HepG2 (cell line): ENCODE measurements around the gene ZNF839. TPM values are rescaled to one million over a fixed set of nuclear protein-coding genes. Genes with fewer than 3 reads are reported as not detected.

Source experiments
- ATAC-seq: fragments of 200-7000 bp; cut with Tn5 transposase; 3 replicates; pipeline ENCODE4 v1.9.1; 2020; ENCODE audit warnings: mild to moderate bottlenecking, moderate library complexity
- BruUV-seq: library from RNA; stranded (reverse); fragments of 400-500 nt; replicated peaks from 2 replicates; lab custom pipeline; 2021; lab: Mats Ljungman, UMichigan
- CTCF ChIA-PET: fragments of 300-600 bp; formaldehyde crosslinking; extraction: SDS; loops from one replicate; lab custom pipeline; 2021; ENCODE audit warnings: low total read pairs, inconsistent platforms, low intra/inter-chr PET ratio; lab: Yijun Ruan, JAX
- POLR2A ChIA-PET: fragments of 350-600 bp; sonication (Branson Sonifier 250); formaldehyde crosslinking; loops from one replicate; lab custom pipeline; 2020; ENCODE audit warnings: antibody characterized with exemption, inconsistent platforms; lab: Yijun Ruan, JAX
- DNase-seq: peaks from one replicate; pipeline ENCODE4 v3.0.0-alpha.2; 2015; ENCODE audit warnings: low spot score
- FAIRE-seq: peaks from 3 replicates; lab custom pipeline; 2011; peaks lifted over from hg19 to GRCh38; lab: Jason Lieb, UNC
- H2AFZ ChIP-seq: one replicate; pipeline ENCODE4 v1.6.1; 2011; ENCODE audit warnings: low read length, inconsistent platforms
- H3K27ac ChIP-seq: fragments of 300-600 bp; 3 replicates; pipeline ENCODE4 v1.8.0; 2011; ENCODE audit warnings: mixed run types, mild to moderate bottlenecking, mixed read lengths, low read length, inconsistent platforms; ENCODE audit not compliant: insufficient read depth; ENCODE audit errors: extremely low read length
- H3K27me3 ChIP-seq, 2 experiments: fragments of 200-600 bp in 1 of 2; 2 replicates in 1 of 2; 3 replicates in 1 of 2; pipeline versions ENCODE4 v1.6.0 to v1.8.0; 2011; ENCODE audit warnings: low read length in 2 of 2, mild to moderate bottlenecking in 2 of 2, moderate library complexity in 2 of 2, inconsistent platforms in 1 of 2; ENCODE audit not compliant: insufficient read depth in 2 of 2, control insufficient read depth in 1 of 2
- H3K36me3 ChIP-seq, 2 experiments: fragments of 200-600 bp in 1 of 2; replicated peaks in 1 of 2; 2 replicates in 1 of 2; 3 replicates in 1 of 2; pipeline versions ENCODE4 v1.5.1 to v1.8.0; 2011; ENCODE audit warnings: low read length in 2 of 2, inconsistent platforms in 1 of 2; ENCODE audit not compliant: insufficient read depth in 2 of 2, control insufficient read depth in 1 of 2
- H3K4me1 ChIP-seq: 2 replicates; pipeline ENCODE4 v1.5.1; 2012; ENCODE audit warnings: low read length, inconsistent platforms; ENCODE audit not compliant: insufficient read depth
- H3K4me2 ChIP-seq: 2 replicates; pipeline ENCODE4 v1.6.0; 2011; ENCODE audit warnings: low read depth, low read length, inconsistent platforms
- H3K4me3 ChIP-seq, 3 experiments: fragments of 200-600 bp in 1 of 3; sonication (generic), shearing (Covaris generic) in 1 of 3; replicated peaks in 1 of 3; 2 replicates each; pipeline ENCODE4 v1.5.1; 2011 to 2016; ENCODE audit warnings: low read length in 3 of 3, inconsistent platforms in 2 of 3, low read depth in 2 of 3, mild to moderate bottlenecking in 2 of 3, control low read depth in 1 of 3, mixed read lengths in 1 of 3; ENCODE audit not compliant: insufficient read depth in 1 of 3
- H3K79me2 ChIP-seq: one replicate; pipeline ENCODE4 v1.6.1; 2011; ENCODE audit warnings: low read length, inconsistent platforms; ENCODE audit not compliant: insufficient read depth
- H3K9ac ChIP-seq: 2 replicates; pipeline ENCODE4 v1.6.0; 2011; ENCODE audit warnings: mild to moderate bottlenecking, low read depth, low read length, inconsistent platforms; ENCODE audit not compliant: insufficient read depth
- H3K9me3 ChIP-seq: 2 replicates; pipeline ENCODE4 v1.5.1; 2012; ENCODE audit warnings: mild to moderate bottlenecking, low read length
- H4K20me1 ChIP-seq: 2 replicates; pipeline ENCODE4 v1.6.0; 2011; ENCODE audit warnings: inconsistent platforms, mild to moderate bottlenecking, low read length, moderate library complexity; ENCODE audit not compliant: insufficient read depth
- CBX2 ChIP-seq, 2 experiments: fragments of 200-600 bp in 1 of 2; sonication (generic); formaldehyde crosslinking in 1 of 2; IDR thresholded peaks; 2 replicates each; pipeline versions ENCODE4 v1.7.0 to v1.8.1; 2018 to 2022; ENCODE audit warnings: low read depth in 2 of 2, low read length in 1 of 2, mild to moderate bottlenecking in 1 of 2, missing genetic modification reagents in 1 of 2
- IKZF1 ChIP-seq: fragments of 450-650 bp; IDR thresholded peaks from 2 replicates; pipeline ENCODE4 v1.7.1; 2016
- NKX3-1 ChIP-seq: sonication (generic); formaldehyde crosslinking; IDR thresholded peaks from 2 replicates; pipeline ENCODE4 v1.5.0; 2020; ENCODE audit warnings: missing genetic modification reagents
- RBM39 ChIP-seq: fragments of 200-400 bp; formaldehyde crosslinking; IDR thresholded peaks from one replicate; pipeline ENCODE4 v1.6.1; 2018; ENCODE audit warnings: antibody characterized with exemption, mild to moderate bottlenecking, low read depth, low read length; ENCODE audit not compliant: poor library complexity, severe bottlenecking
- SYNCRIP ChIP-seq: fragments of 200-400 bp; formaldehyde crosslinking; IDR thresholded peaks from 2 replicates; pipeline ENCODE4 v1.6.1; 2018; ENCODE audit warnings: mild to moderate bottlenecking, low read depth, low read length; ENCODE audit not compliant: insufficient read depth
- TOPORS ChIP-seq: sonication (generic); formaldehyde crosslinking; IDR thresholded peaks from 2 replicates; pipeline ENCODE4 v1.8.0; 2023; ENCODE audit warnings: mild to moderate bottlenecking, missing genetic modification reagents
- WIZ ChIP-seq: sonication (generic); formaldehyde crosslinking; IDR thresholded peaks from 2 replicates; pipeline ENCODE4 v1.5.1; 2020; ENCODE audit warnings: mild to moderate bottlenecking, missing genetic modification reagents
- ZFAT ChIP-seq: sonication (generic); formaldehyde crosslinking; conservative IDR thresholded peaks from 2 replicates; pipeline ENCODE4 v1.8.1; 2023; ENCODE audit warnings: missing genetic modification reagents, inconsistent platforms
- ZFYVE20 ChIP-seq: sonication (generic); formaldehyde crosslinking; IDR thresholded peaks from 2 replicates; pipeline ENCODE4 v1.8.0; 2023; ENCODE audit warnings: low read depth, mild to moderate bottlenecking, moderate library complexity, missing genetic modification reagents, borderline replicate concordance
- ZMYM3 ChIP-seq: sonication (generic); formaldehyde crosslinking; IDR thresholded peaks from 2 replicates; pipeline ENCODE4 v1.5.1; 2020; ENCODE audit warnings: mild to moderate bottlenecking, missing genetic modification reagents
- ZNF230 ChIP-seq: sonication (generic); formaldehyde crosslinking; IDR thresholded peaks from 2 replicates; pipeline ENCODE4 v1.4.0; 2020; ENCODE audit warnings: mild to moderate bottlenecking, missing genetic modification reagents
- ZNF260 ChIP-seq: sonication (generic); formaldehyde crosslinking; IDR thresholded peaks from 2 replicates; pipeline ENCODE4 v1.4.0; 2020; ENCODE audit warnings: missing genetic modification reagents, low read depth, mild to moderate bottlenecking, borderline replicate concordance
- ZNF33A ChIP-seq: sonication (generic); formaldehyde crosslinking; IDR thresholded peaks from 2 replicates; pipeline ENCODE4 v1.5.1; 2020; ENCODE audit warnings: missing genetic modification reagents, mild to moderate bottlenecking, moderate library complexity, borderline replicate concordance
- ZNF34 ChIP-seq: sonication (generic); formaldehyde crosslinking; IDR thresholded peaks from 2 replicates; pipeline ENCODE4 v1.4.0; 2020; ENCODE audit warnings: mild to moderate bottlenecking, missing genetic modification reagents, borderline replicate concordance
- ZNF841 ChIP-seq: sonication (generic); formaldehyde crosslinking; IDR thresholded peaks from 2 replicates; pipeline ENCODE4 v1.8.1; 2023; ENCODE audit warnings: missing genetic modification reagents, borderline replicate concordance
- ZSCAN20 ChIP-seq: sonication (generic); formaldehyde crosslinking; IDR thresholded peaks from 2 replicates; pipeline ENCODE4 v1.4.0; 2020; ENCODE audit warnings: missing genetic modification reagents, mild to moderate bottlenecking, borderline replicate concordance
- WGBS: methylation state at CpG from one replicate; pipeline ENCODE4 v1.1.6; 2017; ENCODE audit warnings: low lambda C conversion rate; 5-methylcytosine and 5-hydroxymethylcytosine counted together
- in situ Hi-C: cut with HindIII; loops from 2 replicates; pipeline ENCODE4 v1.10.0; 2017; ENCODE audit warnings: low pct_unique_long_range_greater_than_20kb; ENCODE audit not compliant: extremely low pct_ligation_motif_present
- intact Hi-C: fragments of 100-400 bp; cut with micrococcal nuclease; formaldehyde crosslinking; loops from one replicate; pipeline ENCODE4 v1.10.0; 2022; ENCODE audit not compliant: unreplicated experiment
- polyA plus RNA-seq, 8 experiments: library from polyadenylated mRNA; depleted of rRNA in 3 of 8; stranded (reverse) in 7 of 8; unstranded in 1 of 8; fragments of >200 nt; fragmentation: Illumina TruSeq in 4 of 8; extraction: Trizol in 4 of 8; gene quantifications; 2 replicates each; pipeline versions ENCODE4 v1.2.1 to v1.2.3, GENCODE V29; 2011 to 2016; ENCODE audit warnings: low read depth in 4 of 8, missing spikeins in 1 of 8, mixed read lengths in 1 of 8; ENCODE audit not compliant: insufficient read depth in 1 of 8
- total RNA-seq, 5 experiments: library from RNA; depleted of rRNA; stranded (reverse); fragments of >200 nt; fragmentation: Illumina TruSeq; extraction: Trizol; gene quantifications; 2 replicates each; pipeline ENCODE4 v1.2.3, GENCODE V29; 2016; ENCODE audit warnings: low read depth in 1 of 5
- TF ChIP-seq, protein P1 (sequence below): IDR thresholded peaks from 2 replicates; pipeline ENCODE4 v1.6.1; 2016; ENCODE audit warnings: missing biosample characterization, missing genetic modification reagents, low read depth
- TF ChIP-seq, protein P2 (sequence below): sonication (generic); formaldehyde crosslinking; IDR thresholded peaks from 2 replicates; pipeline ENCODE4 v1.4.0; 2020; ENCODE audit warnings: missing genetic modification reagents
- TF ChIP-seq, protein P3 (sequence below): sonication (generic); formaldehyde crosslinking; IDR thresholded peaks from 2 replicates; pipeline ENCODE4 v1.4.0; 2020; ENCODE audit warnings: low read depth, mild to moderate bottlenecking, missing genetic modification reagents
- TF ChIP-seq, protein P4 (sequence below): sonication (generic); formaldehyde crosslinking; IDR thresholded peaks from 2 replicates; pipeline ENCODE4 v1.8.1; 2023; ENCODE audit warnings: missing genetic modification reagents, inconsistent platforms, borderline replicate concordance

ZNF839 gene
- total and polyA plus RNA-seq, 2 of the 13 experiments (the other 11 are each of a cell fraction or from before 2014, with no cell fraction given), result 11.1 to 12.8 TPM

DNA sequence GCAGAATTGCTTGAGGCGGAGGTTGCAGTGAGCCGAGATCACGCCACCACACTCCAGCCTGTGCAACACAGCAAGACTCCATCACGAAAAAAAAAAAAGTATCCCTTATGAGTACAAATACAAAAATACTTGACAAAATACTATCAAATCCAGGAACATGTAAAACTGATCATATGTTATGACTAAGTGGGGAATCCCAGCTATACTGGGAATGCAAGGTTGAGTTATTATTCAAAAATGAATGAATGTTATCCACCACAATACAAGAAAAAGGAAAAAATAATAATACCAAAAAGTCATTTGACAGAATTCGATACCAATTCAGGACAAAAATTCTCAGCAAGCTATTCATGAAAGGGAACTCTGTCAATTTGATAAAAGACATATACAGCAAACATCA lies 47.2 kb upstream of the ZNF839 start (continued):
- TF ChIP-seq, protein P1, sequence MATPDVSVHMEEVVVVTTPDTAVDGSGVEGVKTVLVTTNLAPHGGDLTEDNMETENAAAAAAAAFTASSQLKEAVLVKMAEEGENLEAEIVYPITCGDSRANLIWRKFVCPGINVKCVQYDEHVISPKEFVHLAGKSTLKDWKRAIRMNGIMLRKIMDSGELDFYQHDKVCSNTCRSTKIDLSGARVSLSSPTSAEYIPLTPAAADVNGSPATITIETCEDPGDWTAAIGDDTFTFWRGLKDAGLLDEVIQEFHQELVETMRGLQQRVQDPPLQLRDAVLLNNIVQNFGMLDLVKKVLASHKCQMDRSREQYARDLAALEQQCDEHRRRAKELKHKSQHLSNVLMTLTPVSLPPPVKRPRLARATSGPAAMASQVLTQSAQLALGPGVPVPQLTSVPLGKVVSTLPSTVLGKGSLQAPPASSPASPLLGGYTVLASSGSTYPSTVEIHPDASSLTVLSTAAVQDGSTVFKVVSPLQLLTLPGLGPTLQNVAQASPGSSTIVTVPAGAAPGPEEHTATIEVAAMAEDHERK, result no peak
- no peak for TF ChIP-seq CBX2 (IDR thresholded peaks at IDR 0.05; ENCODE audit: low read depth, low read length)
- TF ChIP-seq CBX2 (CRISPR knock-in tag; IDR thresholded peaks at IDR 0.05; ENCODE audit: low read depth), result no peak
- no peak for TF ChIP-seq WIZ (CRISPR knock-in tag)
- TF ChIP-seq ZNF230 (CRISPR knock-in tag), result no peak
- TF ChIP-seq ZFAT, result no peak
- no peak for TF ChIP-seq ZSCAN20 (CRISPR knock-in tag)

DNA sequence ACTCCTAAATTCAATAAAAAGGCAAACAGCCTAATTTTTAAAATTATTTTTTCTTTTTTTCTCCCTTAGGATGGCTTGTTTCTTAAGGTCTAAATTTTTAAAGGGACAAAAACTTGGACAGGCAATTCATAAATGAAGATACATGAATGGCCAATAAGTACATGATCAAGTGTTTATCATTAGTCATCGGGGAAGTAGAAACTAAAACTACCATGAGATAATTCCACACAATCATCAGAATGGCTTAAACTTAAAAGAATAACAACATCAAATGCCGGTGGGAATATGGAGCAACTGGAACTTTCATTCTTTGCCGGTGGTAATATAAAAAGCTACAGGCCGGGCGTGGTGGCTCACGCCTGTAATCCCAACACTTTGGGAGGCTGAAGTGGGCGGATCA lies 43.7 kb upstream of the ZNF839 start:
- ChIA-PET CTCF (no interaction called here), POLR2A (no interaction called here)
- Histone ChIP-seq H3K4me3 (no peak overlapping the region), H3K4me1 (peaks cover 14% of the 10 kb centered on the region), H3K9ac (no peak overlapping the region), H3K27me3 (no peaks in the 10 kb centered on the region), H3K79me2 (no peaks in the 10 kb centered on the region)
- in situ Hi-C loops, result no loop called here
- DNase-seq, result no peak
- BruUV-seq, result no TSS peak
- TF ChIP-seq ZMYM3 (no peak), IKZF1 (no peak), TOPORS (CRISPR knock-in tag) (no peak), ZNF841 (CRISPR knock-in tag) (no peak), ZNF33A (no peak), RBM39 (no peak), ZNF34 (CRISPR knock-in tag) (no peak), NKX3-1 (CRISPR knock-in tag) (no peak), SYNCRIP (no peak), ZFYVE20 (CRISPR knock-in tag) (no peak), ZNF260 (CRISPR knock-in tag) (no peak)
- TF ChIP-seq, protein P2, sequence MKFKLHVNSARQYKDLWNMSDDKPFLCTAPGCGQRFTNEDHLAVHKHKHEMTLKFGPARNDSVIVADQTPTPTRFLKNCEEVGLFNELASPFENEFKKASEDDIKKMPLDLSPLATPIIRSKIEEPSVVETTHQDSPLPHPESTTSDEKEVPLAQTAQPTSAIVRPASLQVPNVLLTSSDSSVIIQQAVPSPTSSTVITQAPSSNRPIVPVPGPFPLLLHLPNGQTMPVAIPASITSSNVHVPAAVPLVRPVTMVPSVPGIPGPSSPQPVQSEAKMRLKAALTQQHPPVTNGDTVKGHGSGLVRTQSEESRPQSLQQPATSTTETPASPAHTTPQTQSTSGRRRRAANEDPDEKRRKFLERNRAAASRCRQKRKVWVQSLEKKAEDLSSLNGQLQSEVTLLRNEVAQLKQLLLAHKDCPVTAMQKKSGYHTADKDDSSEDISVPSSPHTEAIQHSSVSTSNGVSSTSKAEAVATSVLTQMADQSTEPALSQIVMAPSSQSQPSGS (CRISPR knock-in tag), result no peak
- TF ChIP-seq, protein P3, sequence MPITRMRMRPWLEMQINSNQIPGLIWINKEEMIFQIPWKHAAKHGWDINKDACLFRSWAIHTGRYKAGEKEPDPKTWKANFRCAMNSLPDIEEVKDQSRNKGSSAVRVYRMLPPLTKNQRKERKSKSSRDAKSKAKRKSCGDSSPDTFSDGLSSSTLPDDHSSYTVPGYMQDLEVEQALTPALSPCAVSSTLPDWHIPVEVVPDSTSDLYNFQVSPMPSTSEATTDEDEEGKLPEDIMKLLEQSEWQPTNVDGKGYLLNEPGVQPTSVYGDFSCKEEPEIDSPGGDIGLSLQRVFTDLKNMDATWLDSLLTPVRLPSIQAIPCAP (CRISPR knock-in tag), result no peak
- TF ChIP-seq, protein P4, sequence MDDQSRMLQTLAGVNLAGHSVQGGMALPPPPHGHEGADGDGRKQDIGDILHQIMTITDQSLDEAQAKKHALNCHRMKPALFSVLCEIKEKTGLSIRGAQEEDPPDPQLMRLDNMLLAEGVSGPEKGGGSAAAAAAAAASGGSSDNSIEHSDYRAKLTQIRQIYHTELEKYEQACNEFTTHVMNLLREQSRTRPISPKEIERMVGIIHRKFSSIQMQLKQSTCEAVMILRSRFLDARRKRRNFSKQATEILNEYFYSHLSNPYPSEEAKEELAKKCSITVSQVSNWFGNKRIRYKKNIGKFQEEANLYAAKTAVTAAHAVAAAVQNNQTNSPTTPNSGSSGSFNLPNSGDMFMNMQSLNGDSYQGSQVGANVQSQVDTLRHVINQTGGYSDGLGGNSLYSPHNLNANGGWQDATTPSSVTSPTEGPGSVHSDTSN (CRISPR knock-in tag), result no peak
- TF ChIP-seq, all 625 proteins: peak for 0
- no peaks in the 10 kb centered on the region for H4K20me1 ChIP-seq
- WGBS, result 96% methylated on average over 7 of the region's 7 CpGs
- no peaks in the 10 kb centered on the region; a peak in 1 of 5 replicates for H3K36me3 ChIP-seq
- ATAC-seq (no peak), FAIRE-seq (no peak)
- H3K9me3 ChIP-seq, result no peaks in the 10 kb centered on the region
- H3K4me2 ChIP-seq, result no peak overlapping the region
- intact Hi-C loops, result no loop called here
- H2AFZ ChIP-seq, result no peak overlapping the region
- H3K27ac ChIP-seq, result no peak overlapping the region
